HepG2 (cell line): ENCODE results near the gene KSR1. TPM values are rescaled to one million over a fixed set of nuclear protein-coding genes. Genes with fewer than 3 reads are reported as not detected.

ENCODE experiments used
- BCL6 ChIP-seq: IDR thresholded peaks from 2 replicates; pipeline ENCODE4 v1.6.1; 2016; ENCODE audit warnings: missing genetic modification reagents, missing compliant biosample characterization
- KAT2B ChIP-seq: fragments of 150-350 bp; IDR thresholded peaks from 2 replicates; pipeline ENCODE4 v1.6.1; 2014; ENCODE audit warnings: low read depth, low read length, borderline replicate concordance
- MXD4 ChIP-seq: IDR thresholded peaks from 2 replicates; pipeline ENCODE4 v1.6.1; 2016; ENCODE audit warnings: mild to moderate bottlenecking, missing biosample characterization, missing genetic modification reagents
- SIN3A ChIP-seq: IDR thresholded peaks from 2 replicates; pipeline ENCODE4 v1.6.1; 2011; ENCODE audit warnings: low read depth, mild to moderate bottlenecking, control low read depth, low read length, borderline replicate concordance
- SMARCC2 ChIP-seq: fragments of 450-650 bp; IDR thresholded peaks from 2 replicates; pipeline ENCODE4 v1.6.1; 2017; ENCODE audit warnings: antibody characterized with exemption, mild to moderate bottlenecking
- SUZ12 ChIP-seq: fragments of 150-350 bp; IDR thresholded peaks from 2 replicates; pipeline ENCODE4 v1.6.1; 2014; ENCODE audit warnings: low read depth, low read length
- THAP11 ChIP-seq: IDR thresholded peaks from 2 replicates; pipeline ENCODE4 v1.6.1; 2016; ENCODE audit warnings: missing biosample characterization, missing genetic modification reagents
- ZNF501 ChIP-seq: sonication (generic); formaldehyde crosslinking; IDR thresholded peaks from 2 replicates; pipeline ENCODE4 v1.5.1; 2020; ENCODE audit warnings: mild to moderate bottlenecking, moderate library complexity, missing genetic modification reagents
- ZNF543 ChIP-seq: sonication (generic); formaldehyde crosslinking; IDR thresholded peaks from 2 replicates; pipeline ENCODE4 v1.4.0; 2020; ENCODE audit warnings: mild to moderate bottlenecking, missing genetic modification reagents
- ZNF569 ChIP-seq: sonication (generic); formaldehyde crosslinking; IDR thresholded peaks from 2 replicates; pipeline ENCODE4 v1.5.0; 2020; ENCODE audit warnings: mild to moderate bottlenecking, missing genetic modification reagents, moderate library complexity, borderline replicate concordance
- polyA plus RNA-seq, 8 experiments: library from polyadenylated mRNA; depleted of rRNA in 3 of 8; stranded (reverse) in 7 of 8; unstranded in 1 of 8; fragments of >200 nt; fragmentation: Illumina TruSeq in 4 of 8; extraction: Trizol in 4 of 8; gene quantifications; 2 replicates each; pipeline versions ENCODE4 v1.2.1 to v1.2.3, GENCODE V29; 2011 to 2016; ENCODE audit warnings: low read depth in 4 of 8, missing spikeins in 1 of 8, mixed read lengths in 1 of 8; ENCODE audit not compliant: insufficient read depth in 1 of 8
- total RNA-seq, 5 experiments: library from RNA; depleted of rRNA; stranded (reverse); fragments of >200 nt; fragmentation: Illumina TruSeq; extraction: Trizol; gene quantifications; 2 replicates each; pipeline ENCODE4 v1.2.3, GENCODE V29; 2016; ENCODE audit warnings: low read depth in 1 of 5
- TF ChIP-seq, protein P1 (sequence below): sonication (generic); formaldehyde crosslinking; IDR thresholded peaks from 2 replicates; pipeline ENCODE4 v1.5.1; 2020; ENCODE audit warnings: missing genetic modification reagents, mild to moderate bottlenecking, borderline replicate concordance
- TF ChIP-seq, protein P2 (sequence below): sonication (generic); formaldehyde crosslinking; IDR thresholded peaks from 2 replicates; pipeline ENCODE4 v1.5.0; 2020; ENCODE audit warnings: missing genetic modification reagents, mild to moderate bottlenecking, borderline replicate concordance
- TF ChIP-seq, protein P3 (sequence below): sonication (generic); formaldehyde crosslinking; IDR thresholded peaks from 2 replicates; pipeline ENCODE4 v1.5.0; 2020; ENCODE audit warnings: missing genetic modification reagents

Gene KSR1
- total and polyA plus RNA-seq, 2 of the 13 experiments (the other 11 are each of a cell fraction or from before 2014, with no cell fraction given), result 10.1 to 16.6 TPM

DNA sequence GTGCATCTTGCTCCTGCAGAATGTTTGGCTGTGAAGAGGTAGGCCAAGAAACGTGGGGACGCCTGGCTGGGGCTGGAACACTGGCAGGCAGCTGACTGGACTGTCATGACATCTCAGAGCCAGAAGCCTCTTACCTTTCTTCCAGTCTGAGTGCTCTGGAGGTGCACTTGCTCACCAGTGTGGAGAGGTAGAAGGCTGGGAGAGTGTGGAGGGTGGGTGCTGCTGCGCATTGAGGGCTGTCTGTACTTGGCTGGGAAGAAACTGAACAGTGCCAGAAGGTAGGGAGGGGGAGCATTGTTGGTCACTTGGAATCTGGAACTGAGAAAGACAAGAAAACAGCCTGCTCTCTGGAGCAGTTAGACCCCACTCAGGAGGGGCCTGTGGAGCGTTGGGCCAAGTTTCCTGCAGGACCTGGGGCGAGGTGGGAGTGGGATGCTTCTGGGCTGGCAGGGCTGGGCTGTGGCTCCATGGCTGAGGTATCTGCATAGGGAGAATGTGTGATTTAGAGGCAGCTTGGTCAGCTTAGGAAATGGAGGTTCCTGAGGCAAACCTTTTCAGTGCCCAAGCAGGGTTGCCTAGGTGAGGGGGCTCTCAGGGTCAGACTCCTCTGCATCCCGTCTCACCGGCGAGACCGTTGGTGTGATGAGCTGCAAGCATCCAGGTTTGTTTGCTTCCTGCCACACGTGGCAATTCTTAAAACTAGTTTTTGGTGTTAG lies 55.1 kb downstream of the KSR1 start (continued):
- TF ChIP-seq BCL6 (CRISPR knock-in tag), result no peak
- TF ChIP-seq, protein P1, sequence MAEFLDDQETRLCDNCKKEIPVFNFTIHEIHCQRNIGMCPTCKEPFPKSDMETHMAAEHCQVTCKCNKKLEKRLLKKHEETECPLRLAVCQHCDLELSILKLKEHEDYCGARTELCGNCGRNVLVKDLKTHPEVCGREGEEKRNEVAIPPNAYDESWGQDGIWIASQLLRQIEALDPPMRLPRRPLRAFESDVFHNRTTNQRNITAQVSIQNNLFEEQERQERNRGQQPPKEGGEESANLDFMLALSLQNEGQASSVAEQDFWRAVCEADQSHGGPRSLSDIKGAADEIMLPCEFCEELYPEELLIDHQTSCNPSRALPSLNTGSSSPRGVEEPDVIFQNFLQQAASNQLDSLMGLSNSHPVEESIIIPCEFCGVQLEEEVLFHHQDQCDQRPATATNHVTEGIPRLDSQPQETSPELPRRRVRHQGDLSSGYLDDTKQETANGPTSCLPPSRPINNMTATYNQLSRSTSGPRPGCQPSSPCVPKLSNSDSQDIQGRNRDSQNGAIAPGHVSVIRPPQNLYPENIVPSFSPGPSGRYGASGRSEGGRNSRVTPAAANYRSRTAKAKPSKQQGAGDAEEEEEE (CRISPR knock-in tag), result no peak
- TF ChIP-seq SIN3A, result no peak
- no peak for TF ChIP-seq KAT2B
- TF ChIP-seq ZNF501 (CRISPR knock-in tag), result no peak
- TF ChIP-seq, protein P2, sequence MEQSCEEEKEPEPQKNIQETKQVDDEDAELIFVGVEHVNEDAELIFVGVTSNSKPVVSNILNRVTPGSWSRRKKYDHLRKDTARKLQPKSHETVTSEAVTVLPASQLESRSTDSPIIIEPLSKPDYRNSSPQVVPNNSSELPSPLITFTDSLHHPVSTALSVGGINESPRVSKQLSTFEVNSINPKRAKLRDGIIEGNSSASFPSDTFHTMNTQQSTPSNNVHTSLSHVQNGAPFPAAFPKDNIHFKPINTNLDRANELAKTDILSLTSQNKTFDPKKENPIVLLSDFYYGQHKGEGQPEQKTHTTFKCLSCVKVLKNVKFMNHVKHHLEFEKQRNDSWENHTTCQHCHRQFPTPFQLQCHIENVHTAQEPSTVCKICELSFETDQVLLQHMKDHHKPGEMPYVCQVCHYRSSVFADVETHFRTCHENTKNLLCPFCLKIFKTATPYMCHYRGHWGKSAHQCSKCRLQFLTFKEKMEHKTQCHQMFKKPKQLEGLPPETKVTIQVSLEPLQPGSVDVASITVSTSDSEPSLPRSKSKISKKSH (CRISPR knock-in tag), result no peak
- TF ChIP-seq SMARCC2, result no peak
- no peak for TF ChIP-seq SUZ12
- TF ChIP-seq THAP11 (CRISPR knock-in tag), result no peak
- TF ChIP-seq ZNF569 (CRISPR knock-in tag), result no peak
- TF ChIP-seq MXD4 (CRISPR knock-in tag), result no peak
- no peak for TF ChIP-seq ZNF543
- TF ChIP-seq, protein P3, sequence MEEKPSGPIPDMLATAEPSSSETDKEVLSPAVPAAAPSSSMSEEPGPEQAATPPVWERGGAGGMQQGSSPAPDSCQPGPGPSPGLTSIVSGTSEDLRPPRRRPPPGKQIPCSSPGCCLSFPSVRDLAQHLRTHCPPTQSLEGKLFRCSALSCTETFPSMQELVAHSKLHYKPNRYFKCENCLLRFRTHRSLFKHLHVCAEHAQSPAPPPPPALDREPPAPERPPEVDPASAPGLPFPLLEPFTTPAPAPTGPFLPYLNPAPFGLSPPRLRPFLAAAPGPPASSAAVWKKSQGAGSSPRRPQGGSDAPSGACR (CRISPR knock-in tag), result no peak
